GM04503 (cell line): ENCODE measurements around the gene SHISA3.

ENCODE experiments used
- DNase-seq: peaks from one replicate; pipeline ENCODE4 v3.0.0-alpha.2; 2012; ENCODE audit warnings: low read depth

SHISA3 gene

GRCh38 chr4:42446823-42447222, 49.5 kb downstream of the SHISA3 start:
- no peak for DNase-seq
